Endothelial cell of umbilical vein (primary cell): ENCODE results near the gene FAM98C. TPM values are rescaled to one million over a fixed set of nuclear protein-coding genes. Genes with fewer than 3 reads are reported as not detected.

Experiments used
- BruUV-seq: library from RNA; stranded (reverse); fragments of 400-500 nt; replicated peaks from 2 replicates; lab custom pipeline; 2021; lab: Mats Ljungman, UMichigan
- CTCF ChIA-PET: fragments of 300-600, 350-600 bp; sonication (Branson Sonifier 250); formaldehyde crosslinking; loops from one replicate; lab custom pipeline; 2021; ENCODE audit warnings: antibody characterized with exemption, inconsistent platforms; lab: Charles Lee
- POLR2A ChIA-PET: fragments of 300-600, 350-600 bp; sonication (Branson Sonifier 250); formaldehyde crosslinking; loops from one replicate; lab custom pipeline; 2021; ENCODE audit warnings: antibody characterized with exemption, inconsistent platforms; lab: Charles Lee
- DNase-seq: peaks from one replicate; pipeline ENCODE4 v3.0.0-alpha.2; 2011; ENCODE audit warnings: low read depth, low spot score
- FAIRE-seq: peaks from 2 replicates; lab custom pipeline; 2011; peaks lifted over from hg19 to GRCh38; lab: Jason Lieb, UNC
- H2AFZ ChIP-seq: 2 replicates; pipeline ENCODE4 v1.6.0; 2012; ENCODE audit warnings: low read depth, low read length, control low read depth, inconsistent platforms
- H3K27ac ChIP-seq: 2 replicates; pipeline ENCODE4 v1.5.1; 2011; ENCODE audit warnings: low read depth, mild to moderate bottlenecking, control low read depth, low read length, moderate library complexity; ENCODE audit not compliant: insufficient read depth
- H3K27me3 ChIP-seq, 2 experiments: 2 replicates each; pipeline versions ENCODE4 v1.6.0 to v1.6.1; 2011; ENCODE audit warnings: low read length in 2 of 2, mixed read lengths in 1 of 2; ENCODE audit not compliant: control insufficient read depth in 2 of 2, insufficient read depth in 2 of 2
- H3K36me3 ChIP-seq, 2 experiments: 2 replicates in 1 of 2; 3 replicates in 1 of 2; pipeline ENCODE4 v1.5.1; 2011; ENCODE audit warnings: low read length in 2 of 2, mild to moderate bottlenecking in 1 of 2, moderate library complexity in 1 of 2; ENCODE audit not compliant: control insufficient read depth in 2 of 2, insufficient read depth in 2 of 2; ENCODE audit errors: extremely low read depth in 1 of 2
- H3K4me1 ChIP-seq: 3 replicates; pipeline ENCODE4 v1.5.1; 2011; ENCODE audit warnings: mild to moderate bottlenecking, low read length; ENCODE audit not compliant: control insufficient read depth, insufficient read depth; ENCODE audit errors: extremely low read depth
- H3K4me2 ChIP-seq: 2 replicates; pipeline ENCODE4 v1.6.1; 2011; ENCODE audit warnings: low read length, control low read depth, mixed read lengths; ENCODE audit not compliant: insufficient read depth
- H3K4me3 ChIP-seq, 3 experiments: fragments of 200-600 bp in 1 of 3; sonication (generic), shearing (Covaris generic) in 1 of 3; replicated peaks in 1 of 3; 2 replicates each; pipeline ENCODE4 v1.5.1; 2011 to 2016; ENCODE audit warnings: control low read depth in 3 of 3, low read length in 3 of 3, mild to moderate bottlenecking in 2 of 3, inconsistent platforms in 1 of 3, low read depth in 1 of 3, moderate library complexity in 1 of 3; ENCODE audit not compliant: insufficient read depth in 1 of 3
- H3K79me2 ChIP-seq: 2 replicates; pipeline ENCODE4 v1.6.0; 2012; ENCODE audit warnings: low read length, inconsistent platforms; ENCODE audit not compliant: control insufficient read depth, insufficient read depth
- H3K9ac ChIP-seq: replicated peaks from 2 replicates; pipeline ENCODE3; 2011; ENCODE audit warnings: low read length, control low read depth; ENCODE audit not compliant: insufficient read depth; ENCODE audit errors: extremely low read depth
- H3K9me1 ChIP-seq: replicated peaks from 3 replicates; pipeline ENCODE4 v1.6.0; 2011; ENCODE audit warnings: mild to moderate bottlenecking, low read length; ENCODE audit not compliant: control insufficient read depth, insufficient read depth; ENCODE audit errors: extremely low read depth
- H3K9me3 ChIP-seq: replicated peaks from 2 replicates; pipeline ENCODE4 v1.5.1; 2012; ENCODE audit warnings: low read length, inconsistent platforms; ENCODE audit not compliant: control insufficient read depth, insufficient read depth
- H4K20me1 ChIP-seq: replicated peaks from 2 replicates; pipeline ENCODE3; 2011; ENCODE audit warnings: mild to moderate bottlenecking, low read length; ENCODE audit not compliant: control insufficient read depth, insufficient read depth; ENCODE audit errors: extremely low read depth
- CTCF ChIP-seq, 2 donors: IDR thresholded peaks; 1 replicate in 1 of 2; 2 replicates in 1 of 2; pipeline ENCODE4 v1.5.1; 2011; ENCODE audit warnings: low read length in 2 of 2, mild to moderate bottlenecking in 2 of 2, moderate library complexity in 2 of 2, control low read depth in 1 of 2, inconsistent platforms in 1 of 2, low read depth in 1 of 2; ENCODE audit not compliant: insufficient read depth in 1 of 2; ENCODE audit errors: extremely low read depth in 1 of 2
- EZH2 ChIP-seq: IDR thresholded peaks from 2 replicates; pipeline ENCODE4 v1.6.1; 2012; ENCODE audit warnings: borderline replicate concordance, low read depth, mild to moderate bottlenecking, moderate library complexity, low read length, inconsistent platforms; ENCODE audit not compliant: severe bottlenecking
- FOS ChIP-seq: IDR thresholded peaks from 2 replicates; pipeline ENCODE4 v1.6.1; 2011; ENCODE audit warnings: mild to moderate bottlenecking, low read length, moderate library complexity, borderline replicate concordance; ENCODE audit not compliant: insufficient read depth
- GATA2 ChIP-seq: IDR thresholded peaks from 2 replicates; pipeline ENCODE4 v1.7.0; 2011; ENCODE audit warnings: low read depth, mild to moderate bottlenecking, moderate library complexity, mixed read lengths, low read length; ENCODE audit not compliant: insufficient read length, insufficient read depth
- JUN ChIP-seq: IDR thresholded peaks from 2 replicates; pipeline ENCODE4 v1.6.1; 2011; ENCODE audit warnings: borderline replicate concordance, low read depth; ENCODE audit not compliant: insufficient read length, insufficient read depth
- MAX ChIP-seq: IDR thresholded peaks from 2 replicates; pipeline ENCODE4 v1.6.1; 2011; ENCODE audit not compliant: insufficient read depth, insufficient read length
- MYC ChIP-seq: IDR thresholded peaks from one replicate; pipeline ENCODE4 v1.6.1; 2011; ENCODE audit warnings: mild to moderate bottlenecking, low read depth, low read length
- POLR2A ChIP-seq: IDR thresholded peaks from 2 replicates; pipeline ENCODE4 v1.6.1; 2012; ENCODE audit warnings: low read depth, mild to moderate bottlenecking, control low read depth, low read length
- POLR2AphosphoS5 ChIP-seq: IDR thresholded peaks from 2 replicates; pipeline ENCODE4 v1.6.1; 2012; ENCODE audit warnings: low read depth, mild to moderate bottlenecking, control low read depth, low read length, moderate library complexity; ENCODE audit not compliant: insufficient read depth
- dilution Hi-C: fragments of 300-500 bp; cut with MboI; formaldehyde crosslinking; loops from one replicate; pipeline ENCODE4 v1.15.0; 2019; ENCODE audit warnings: low sequenced_read_pairs; ENCODE audit not compliant: extremely low pct_ligation_motif_present
- intact Hi-C: fragments of 100-400 bp; cut with micrococcal nuclease; formaldehyde crosslinking; loops from one replicate; pipeline ENCODE4 v1.10.0; 2022
- polyA plus RNA-seq, 4 experiments: library from polyadenylated mRNA; depleted of rRNA in 3 of 4; stranded (reverse) in 3 of 4; unstranded in 1 of 4; fragments of >200 nt; gene quantifications; 2 replicates each; pipeline versions ENCODE4 v1.2.1 to v1.2.3, GENCODE V29; 2011 to 2012; ENCODE audit warnings: missing spikeins in 1 of 4
- total RNA-seq: library from RNA; stranded (reverse); gene quantifications from 2 replicates; pipeline ENCODE4 v1.2.3, GENCODE V29; 2021

FAM98C gene
- total and polyA plus RNA-seq, 2 donors (not counting 3 experiments of a cell fraction or from before 2014, with no cell fraction given): 12.6 to 13.0 TPM

- POLR2A ChIA-PET: interaction anchor here (0.7 to 3.6 kb wide), 4 partner anchors 11 to 238 kb away, joined by 4 to 39 read pairs (median 10); partner anchors contain the start of genes FAM98C and PSMD8
- Histone ChIP-seq H3K9me3 (no peaks in the 10 kb centered on the region), H3K4me1 (peaks cover 13% of the 10 kb centered on the region), H2AFZ (no peak overlapping the region), H3K36me3 (peaks cover 3 to 7% of the 10 kb centered on the region in 2 experiments), H3K9ac (no peak overlapping the region), H3K9me1 (no peaks in the 10 kb centered on the region), H3K4me2 (no peak overlapping the region), H3K4me3 (peak overlapping the region in 1 of 3 experiments; percentile 78), H3K27me3 (no peaks in the 10 kb centered on the region), H3K27ac (no peak overlapping the region), H4K20me1 (no peaks in the 10 kb centered on the region), H3K79me2 (peaks cover 18% of the 10 kb centered on the region)
- TF ChIP-seq FOS (no peak), GATA2 (no peak), POLR2A (no peak), EZH2 (no peak), MAX (no peak), JUN (no peak), MYC (no peak), POLR2AphosphoS5 (peak; percentile 13), CTCF (IDR thresholded peaks at IDR 0.05; ENCODE audit: extremely low read depth in 1 of 2, insufficient read depth in 1 of 2, low read depth in 1 of 2, low read length in 2 of 2) (no peak)
- CTCF ChIA-PET: interaction anchor here (0.7 to 4.7 kb wide), 10 partner anchors 9 to 485 kb away, joined by 3 to 65 read pairs (median 4); partner anchors contain the start of genes CATSPERG, FAM98C and PSMD8
- dilution Hi-C loops (no loop called here), intact Hi-C loops (loop anchor here (5.0 kb wide), 1 partner anchor 155 kb away; no protein-coding TSS in a partner anchor)
- DNase-seq (no peak), FAIRE-seq (no peak)
- no TSS peak for BruUV-seq
Observed at GRCh38 chr19:38386971-38387549, 15.8 kb upstream of the FAM98C start.
